Bronchial epithelial cell (primary cell): ENCODE measurements around the gene PINLYP. TPM values are rescaled to one million over a fixed set of nuclear protein-coding genes. Genes with fewer than 3 reads are reported as not detected.

Experiments used
- DNase-seq: peaks from one replicate; pipeline ENCODE4 v3.0.0-alpha.2; 2010; ENCODE audit warnings: low read depth
- FAIRE-seq: peaks from 2 replicates; lab custom pipeline; 2011; peaks lifted over from hg19 to GRCh38; lab: Jason Lieb, UNC
- H3K27me3 ChIP-seq: 2 replicates; pipeline ENCODE4 v1.5.1; 2011; ENCODE audit warnings: low read length; ENCODE audit not compliant: control insufficient read depth, insufficient read depth
- H3K36me3 ChIP-seq: 2 replicates; pipeline ENCODE4 v1.5.1; 2011; ENCODE audit warnings: low read length; ENCODE audit not compliant: control insufficient read depth, insufficient read depth
- H3K4me3 ChIP-seq: 2 replicates; pipeline ENCODE4 v1.5.1; 2011; ENCODE audit warnings: mild to moderate bottlenecking, low read depth, low read length, control low read depth
- total RNA-seq: library from RNA; depleted of rRNA; stranded (reverse); fragments of >200 nt; gene quantifications from 2 replicates; pipeline ENCODE4 v1.2.1, GENCODE V29; 2014
- TF ChIP-seq, protein P1 (sequence below): IDR thresholded peaks from 2 replicates; pipeline ENCODE4 v1.5.1; 2011; ENCODE audit warnings: mild to moderate bottlenecking, moderate library complexity, low read length, control low read depth, inconsistent platforms; ENCODE audit not compliant: insufficient read depth, severe bottlenecking

Gene PINLYP
- total RNA-seq, 1 donor from 2014 or later = 0.53 TPM

DNA sequence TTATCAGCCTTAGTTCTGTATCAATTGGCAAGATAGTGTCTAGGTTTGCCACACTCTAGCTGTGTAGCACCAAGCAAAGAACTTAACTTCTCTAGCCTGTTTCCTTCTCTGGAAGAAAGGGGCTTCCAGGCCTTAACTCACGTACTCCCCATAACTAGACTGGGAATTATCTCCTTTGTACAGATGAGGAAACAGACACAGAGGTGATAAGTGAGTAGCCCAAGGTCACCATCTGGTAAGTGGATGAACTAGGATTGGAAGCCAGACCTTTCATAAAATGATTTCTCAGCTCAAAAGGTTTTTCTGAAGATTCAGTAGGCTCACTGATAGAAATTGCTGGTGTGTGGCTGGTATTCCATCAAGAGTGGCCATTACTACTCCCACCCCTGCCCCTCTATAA, 40.7 kb downstream of the PINLYP start:
- no peak for DNase-seq
- peaks cover 1% of the 10 kb centered on the region for H3K36me3 ChIP-seq
- H3K4me3 ChIP-seq = no peak overlapping the region
- no peaks in the 10 kb centered on the region for H3K27me3 ChIP-seq
- TF ChIP-seq, protein P1, sequence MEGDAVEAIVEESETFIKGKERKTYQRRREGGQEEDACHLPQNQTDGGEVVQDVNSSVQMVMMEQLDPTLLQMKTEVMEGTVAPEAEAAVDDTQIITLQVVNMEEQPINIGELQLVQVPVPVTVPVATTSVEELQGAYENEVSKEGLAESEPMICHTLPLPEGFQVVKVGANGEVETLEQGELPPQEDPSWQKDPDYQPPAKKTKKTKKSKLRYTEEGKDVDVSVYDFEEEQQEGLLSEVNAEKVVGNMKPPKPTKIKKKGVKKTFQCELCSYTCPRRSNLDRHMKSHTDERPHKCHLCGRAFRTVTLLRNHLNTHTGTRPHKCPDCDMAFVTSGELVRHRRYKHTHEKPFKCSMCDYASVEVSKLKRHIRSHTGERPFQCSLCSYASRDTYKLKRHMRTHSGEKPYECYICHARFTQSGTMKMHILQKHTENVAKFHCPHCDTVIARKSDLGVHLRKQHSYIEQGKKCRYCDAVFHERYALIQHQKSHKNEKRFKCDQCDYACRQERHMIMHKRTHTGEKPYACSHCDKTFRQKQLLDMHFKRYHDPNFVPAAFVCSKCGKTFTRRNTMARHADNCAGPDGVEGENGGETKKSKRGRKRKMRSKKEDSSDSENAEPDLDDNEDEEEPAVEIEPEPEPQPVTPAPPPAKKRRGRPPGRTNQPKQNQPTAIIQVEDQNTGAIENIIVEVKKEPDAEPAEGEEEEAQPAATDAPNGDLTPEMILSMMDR = no peak
- FAIRE-seq = no peak

DNA sequence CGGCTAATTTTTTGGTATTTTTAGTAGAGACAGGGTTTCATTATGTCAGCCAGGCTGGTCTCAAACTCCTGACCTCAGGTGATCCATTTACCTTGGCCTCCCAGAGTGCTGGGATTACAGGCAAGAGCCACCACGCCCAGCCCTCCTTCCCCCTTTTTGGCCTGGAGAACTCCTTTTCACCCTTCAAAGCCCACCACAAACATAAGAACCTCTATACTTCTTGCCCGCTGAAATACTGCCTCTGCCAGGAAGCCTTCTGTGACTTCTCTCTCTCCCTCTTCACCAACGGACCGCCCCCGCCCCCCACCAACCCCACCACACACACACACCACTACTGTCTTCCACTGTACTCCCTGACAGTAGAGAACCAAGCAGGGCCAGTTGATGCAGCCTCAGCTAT, 41.4 kb downstream of the PINLYP start:
- TF ChIP-seq, protein P1 = no peak
- Histone ChIP-seq H3K27me3 (no peaks in the 10 kb centered on the region), H3K36me3 (no peaks in the 10 kb centered on the region), H3K4me3 (no peak overlapping the region)
- FAIRE-seq (no peak), DNase-seq (no peak)

DNA sequence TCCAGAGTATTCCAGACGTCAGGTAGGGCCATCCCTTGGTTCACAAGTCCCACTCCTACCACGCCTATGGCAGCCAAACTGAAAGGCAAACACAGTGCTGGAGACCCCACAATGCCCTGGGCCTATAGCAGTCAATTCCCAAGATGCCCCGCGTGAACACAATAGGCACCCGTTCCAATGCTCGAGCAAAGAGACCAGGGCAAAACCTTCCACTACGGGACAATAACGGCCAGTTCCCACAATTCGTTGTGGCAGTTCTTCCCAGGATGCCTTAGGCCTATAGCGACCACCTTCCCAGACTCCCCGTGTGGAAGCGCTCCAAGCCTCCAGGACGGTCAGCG, 43.3 kb downstream of the PINLYP start:
- H3K4me3 ChIP-seq = peak overlapping the region; percentile 57
- DNase-seq = no peak
- peak; percentile 23 for FAIRE-seq
- TF ChIP-seq, protein P1 = no peak
- H3K27me3 ChIP-seq = no peaks in the 10 kb centered on the region
- H3K36me3 ChIP-seq = no peaks in the 10 kb centered on the region

DNA sequence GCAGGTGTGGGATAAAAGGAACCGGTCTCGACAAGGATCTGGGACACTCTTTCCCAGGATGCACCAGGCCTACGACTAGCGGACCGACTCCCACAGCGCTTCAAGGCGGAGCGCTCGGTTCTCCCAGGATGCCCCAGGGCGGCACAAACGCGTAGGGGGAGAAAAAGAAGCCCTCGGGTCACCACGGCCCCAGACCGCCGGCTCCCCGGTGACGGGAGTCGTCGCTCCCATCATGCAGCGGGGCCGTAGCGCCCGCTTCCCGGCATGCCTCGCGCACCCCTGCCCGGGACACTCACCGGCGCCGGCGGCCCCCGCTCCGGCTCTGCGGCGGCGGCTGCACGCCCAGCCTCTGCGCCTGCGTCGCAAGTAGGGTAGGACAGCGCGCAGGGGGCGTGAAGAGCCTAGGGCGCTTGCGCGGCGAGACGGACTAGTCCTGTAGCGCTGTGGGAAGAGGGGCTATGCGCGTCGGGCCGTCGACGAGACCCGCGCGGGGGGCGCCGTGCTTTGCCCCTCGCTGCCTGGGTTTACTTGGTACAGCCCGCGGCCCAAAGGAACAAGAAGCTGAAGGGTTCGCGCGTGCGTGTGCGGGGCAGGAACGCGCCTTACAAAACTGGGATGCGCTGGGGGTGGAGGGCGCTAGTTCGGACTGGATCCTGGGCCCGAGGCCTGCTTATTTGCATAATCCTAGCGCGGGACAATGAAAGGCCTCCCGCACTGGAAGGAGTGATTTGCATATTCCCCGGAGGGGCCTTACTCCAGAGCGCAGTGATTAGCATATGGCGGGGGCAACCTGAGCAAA, 43.9 kb downstream of the PINLYP start, which contains the start of gene ZNF428:
ZNF428 (minus strand) TSS at position 368 of the 799 bp plus-strand sequence. CDS start 5,325 bp downstream, outside the sequence.
- no peaks in the 10 kb centered on the region for H3K27me3 ChIP-seq
- TF ChIP-seq, protein P1 = no peak
- no peaks in the 10 kb centered on the region for H3K36me3 ChIP-seq
- H3K4me3 ChIP-seq = peak within 1 kb of the TSS; percentile 57
- peak; percentile 72 for DNase-seq
- FAIRE-seq = no peak

DNA sequence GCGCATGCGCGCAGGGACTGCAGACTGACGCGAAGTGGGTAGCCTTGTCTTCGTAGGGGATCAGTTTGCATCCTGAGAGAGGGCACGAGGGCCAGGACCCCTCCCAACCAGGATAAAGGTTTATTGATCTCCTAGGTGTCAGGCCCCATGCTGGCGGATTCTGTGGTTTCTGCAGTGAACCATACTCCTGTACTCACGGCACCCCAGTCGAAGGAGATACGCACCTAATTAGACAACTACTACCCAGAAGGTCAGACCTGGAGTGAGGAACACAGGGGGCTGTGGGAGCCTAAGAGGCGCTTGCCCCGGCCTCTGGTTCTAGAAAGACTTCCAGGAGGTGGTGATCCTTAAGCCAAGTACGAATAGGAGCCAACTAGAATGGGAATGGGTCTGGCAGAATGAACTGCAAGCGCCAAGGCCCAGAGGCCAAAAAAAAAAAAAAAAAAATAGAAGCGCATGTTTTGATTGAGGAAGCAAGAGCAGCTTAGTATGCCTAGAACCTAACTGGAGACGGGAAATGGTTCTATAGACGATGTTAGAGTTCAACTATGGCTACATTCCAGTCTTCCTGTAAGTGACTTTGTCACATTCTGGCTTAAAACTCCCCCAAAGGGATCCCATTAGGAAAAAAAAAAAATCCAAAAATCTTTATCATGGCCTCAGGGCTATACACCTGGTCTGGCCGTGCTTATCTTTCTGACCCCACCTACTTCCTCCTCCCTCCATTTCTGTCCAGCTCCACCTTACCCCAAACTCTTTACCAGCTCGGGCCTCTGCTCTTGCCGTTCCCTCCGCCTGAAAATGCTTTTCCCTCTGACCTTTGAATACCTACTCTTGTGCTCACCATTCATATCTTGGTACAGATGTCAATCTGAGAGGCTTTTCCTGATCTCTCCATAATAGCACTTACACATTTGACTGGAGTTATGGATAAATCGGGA, 44.7 kb downstream of the PINLYP start:
- no peaks in the 10 kb centered on the region for H3K36me3 ChIP-seq
- DNase-seq = no peak
- no peak for FAIRE-seq
- H3K27me3 ChIP-seq = no peaks in the 10 kb centered on the region
- TF ChIP-seq, protein P1 = no peak
- peak overlapping the region; percentile 57 for H3K4me3 ChIP-seq
